ENCODE results near the gene DNAH7. TPM values are rescaled to one million over a fixed set of nuclear protein-coding genes. Genes with fewer than 3 reads are reported as not detected.

The DNAH7 gene
- total and polyA plus RNA-seq, 2 of the 8 experiments (the other 6 are each of a cell fraction or from before 2014, with no cell fraction given), result 0.07 to 0.08 TPM

- no peak overlapping the region for H2BK5ac ChIP-seq (ENCODE audit: low read depth, low read length)
- 68% methylated on average over 3 of the region's 3 CpGs; no CpG with 5 or more reads in 1 of the 2 experiments for WGBS, 2 experiments (ENCODE audit: extremely low coverage in 1 of 2, insufficient coverage in 1 of 2, insufficient read length in 1 of 2, insufficient replicate concordance in 2 of 2, low coverage in 1 of 2, low lambda C conversion rate in 2 of 2, missing lambda C conversion rate in 1 of 2)
- H3K79me1 ChIP-seq (ENCODE audit: low read depth, low read length), result no peaks in the 10 kb centered on the region
- H3K18ac ChIP-seq (ENCODE audit: extremely low read depth, low read length), result no peak overlapping the region
- H3K27ac ChIP-seq (ENCODE audit: low read depth, low read length), result no peak overlapping the region
- no peak overlapping the region for H3K23ac ChIP-seq (ENCODE audit: insufficient read length)
- H3K4me3 ChIP-seq (ENCODE audit: extremely low read depth in 1 of 4, insufficient read depth in 2 of 4, low read depth in 3 of 4, low read length in 4 of 4), result no peak overlapping the region
- H3K4ac ChIP-seq (replicated peaks; ENCODE audit: insufficient read length, low read depth, low read length), result no peak overlapping the region
- peak; percentile 50 for FAIRE-seq
- no peak overlapping the region for H2AFZ ChIP-seq (ENCODE audit: low read length)
- H3K4me1 ChIP-seq (replicated peaks in 1 of 4; ENCODE audit: control insufficient read depth in 3 of 4, insufficient read depth in 4 of 4, low read length in 3 of 4), result peaks cover 0 to 2% (median 1%) of the 10 kb centered on the region in 4 experiments; a peak in 1 of 7 replicates
- H4K20me1 ChIP-seq (replicated peaks in 1 of 2; ENCODE audit: control insufficient read depth in 1 of 2, insufficient read depth in 2 of 2, low read length in 2 of 2), result peaks cover 0 to 1% of the 10 kb centered on the region in 2 experiments
- no peak overlapping the region for H3K56ac ChIP-seq (replicated peaks; ENCODE audit: insufficient read length, low read depth, low read length)
- H4K91ac ChIP-seq (replicated peaks; ENCODE audit: insufficient read length, low read length), result no peak overlapping the region
- no peak overlapping the region for H3K14ac ChIP-seq (ENCODE audit: insufficient read length)
- no peak overlapping the region for H2BK12ac ChIP-seq (ENCODE audit: low read depth, low read length)
- peaks cover 6% of the 10 kb centered on the region for H3K23me2 ChIP-seq (ENCODE audit: low read depth, low read length)
- H2BK15ac ChIP-seq (ENCODE audit: low read length), result no peak overlapping the region
- H3K9ac ChIP-seq (replicated peaks in 1 of 4; ENCODE audit: extremely low read depth in 1 of 4, low read depth in 3 of 4, low read length in 3 of 4), result no peak overlapping the region
- no peak overlapping the region for H2BK120ac ChIP-seq (replicated peaks; ENCODE audit: low read depth, low read length)
- no peak overlapping the region for H3K4me2 ChIP-seq (ENCODE audit: insufficient read depth in 1 of 2, low read depth in 2 of 2, low read length in 2 of 2)
- no peak overlapping the region for H2BK20ac ChIP-seq (ENCODE audit: low read length)
- TF ChIP-seq RAD21 (IDR thresholded peaks at IDR 0.05 in 1 of 2, conservative IDR thresholded peaks at IDR 0.05 in 1 of 2; ENCODE audit: low read depth in 2 of 2, low read length in 2 of 2) (peak; percentile 60 to 63), RBBP5 (IDR thresholded peaks at IDR 0.05; ENCODE audit: borderline replicate concordance, low read depth, low read length) (no peak), CTCF (IDR thresholded peaks at IDR 0.05; ENCODE audit: control extremely low read depth in 1 of 3, insufficient read depth in 1 of 3, low read depth in 1 of 3, low read length in 3 of 3) (peak in 1 of 3 experiments; percentile 37; a peak in 2 of 4 replicates)
- no peak for DNase-seq (ENCODE audit: low read depth in 1 of 2, low spot score in 2 of 2)
- peaks cover 0 to 3% (median 0%) of the 10 kb centered on the region in 4 experiments; a peak in 1 of 7 replicates for H3K27me3 ChIP-seq (replicated peaks in 1 of 4; ENCODE audit: control insufficient read depth in 3 of 4, extremely low read depth in 1 of 4, insufficient read depth in 3 of 4, low read length in 3 of 4)
- no peak overlapping the region for H4K5ac ChIP-seq (ENCODE audit: insufficient read length, low read depth, low read length)
- CTCF ChIA-PET (ENCODE audit: partially characterized antibody), result interaction anchor here (0.6 to 3.6 kb wide), 26 partner anchors 11 to 747 kb away, joined by 3 to 42 read pairs (median 4); no protein-coding TSS in a partner anchor
- no peaks in the 10 kb centered on the region for H3K9me3 ChIP-seq (ENCODE audit: insufficient read depth in 2 of 2, low read depth in 1 of 2, low read length in 1 of 2)
- H3K36me3 ChIP-seq (ENCODE audit: control insufficient read depth in 2 of 4, insufficient read depth in 4 of 4, low read length in 3 of 4), result no peaks in the 10 kb centered on the region
- H4K8ac ChIP-seq (ENCODE audit: extremely low read depth, insufficient read depth, low read length), result no peak overlapping the region
- POLR2A ChIA-PET (ENCODE audit: partially characterized antibody), result no interaction called here
- no peaks in the 10 kb centered on the region for H3K79me2 ChIP-seq (ENCODE audit: control insufficient read depth in 1 of 2, insufficient read depth in 2 of 2, low read length in 2 of 2)
- no peak overlapping the region for H2AK5ac ChIP-seq (ENCODE audit: low read depth, low read length)
These were observed 2.1 kb downstream of the DNAH7 start for GRCh38 chr2:196066291-196067087.
